RWPE1 (cell line): ENCODE results near the gene HSPA1L.

Experiments used
- CTCF ChIA-PET: fragments of 350-600 bp; sonication (Branson Sonifier 250); formaldehyde crosslinking; extraction: SDS; loops from one replicate; lab custom pipeline; 2021; lab: Yijun Ruan, JAX
- POLR2A ChIA-PET: fragments of 400-600 bp; formaldehyde crosslinking; extraction: SDS; loops from one replicate; lab custom pipeline; 2020; ENCODE audit warnings: antibody characterized with exemption; ENCODE audit not compliant: low non-redundant PET; lab: Yijun Ruan, JAX
- DNase-seq: peaks from one replicate; pipeline ENCODE4 v3.0.0; 2012; ENCODE audit warnings: low spot score
- H3K27ac ChIP-seq: fragments of 450-650 bp; 2 replicates; pipeline ENCODE4 v1.5.1; 2017
- TF ChIP-seq, protein P1 (sequence below): fragments of 450-650 bp; conservative IDR thresholded peaks from 2 replicates; pipeline ENCODE4 v1.5.1; 2017; ENCODE audit warnings: low read depth, mild to moderate bottlenecking

HSPA1L gene

DNA sequence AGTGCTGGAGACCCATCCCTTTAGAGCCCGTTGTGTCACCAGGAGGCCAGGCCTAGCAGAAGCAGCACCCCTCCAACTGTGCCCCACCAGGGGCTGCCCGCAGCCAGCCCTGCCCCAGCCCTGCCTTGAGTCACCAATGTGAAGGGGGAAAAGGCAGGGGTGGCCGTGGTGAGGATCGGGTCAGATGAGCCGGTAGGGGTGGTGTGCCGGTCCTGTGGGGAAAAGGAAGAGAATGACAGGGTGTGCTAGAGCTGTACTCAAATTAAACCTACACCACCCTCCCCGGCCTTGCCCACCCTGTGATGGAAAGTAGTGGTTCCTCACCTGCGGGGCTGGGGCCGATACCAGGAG, 49.5 kb downstream of the HSPA1L start:
- H3K27ac ChIP-seq: no peak overlapping the region
- no peak for DNase-seq
- TF ChIP-seq, protein P1, sequence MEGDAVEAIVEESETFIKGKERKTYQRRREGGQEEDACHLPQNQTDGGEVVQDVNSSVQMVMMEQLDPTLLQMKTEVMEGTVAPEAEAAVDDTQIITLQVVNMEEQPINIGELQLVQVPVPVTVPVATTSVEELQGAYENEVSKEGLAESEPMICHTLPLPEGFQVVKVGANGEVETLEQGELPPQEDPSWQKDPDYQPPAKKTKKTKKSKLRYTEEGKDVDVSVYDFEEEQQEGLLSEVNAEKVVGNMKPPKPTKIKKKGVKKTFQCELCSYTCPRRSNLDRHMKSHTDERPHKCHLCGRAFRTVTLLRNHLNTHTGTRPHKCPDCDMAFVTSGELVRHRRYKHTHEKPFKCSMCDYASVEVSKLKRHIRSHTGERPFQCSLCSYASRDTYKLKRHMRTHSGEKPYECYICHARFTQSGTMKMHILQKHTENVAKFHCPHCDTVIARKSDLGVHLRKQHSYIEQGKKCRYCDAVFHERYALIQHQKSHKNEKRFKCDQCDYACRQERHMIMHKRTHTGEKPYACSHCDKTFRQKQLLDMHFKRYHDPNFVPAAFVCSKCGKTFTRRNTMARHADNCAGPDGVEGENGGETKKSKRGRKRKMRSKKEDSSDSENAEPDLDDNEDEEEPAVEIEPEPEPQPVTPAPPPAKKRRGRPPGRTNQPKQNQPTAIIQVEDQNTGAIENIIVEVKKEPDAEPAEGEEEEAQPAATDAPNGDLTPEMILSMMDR: no peak
- POLR2A ChIA-PET: no interaction called here
- CTCF ChIA-PET: interaction anchor here (0.6 kb wide), 1 partner anchor 185 kb away, joined by 3 read pairs; no protein-coding TSS in a partner anchor

DNA sequence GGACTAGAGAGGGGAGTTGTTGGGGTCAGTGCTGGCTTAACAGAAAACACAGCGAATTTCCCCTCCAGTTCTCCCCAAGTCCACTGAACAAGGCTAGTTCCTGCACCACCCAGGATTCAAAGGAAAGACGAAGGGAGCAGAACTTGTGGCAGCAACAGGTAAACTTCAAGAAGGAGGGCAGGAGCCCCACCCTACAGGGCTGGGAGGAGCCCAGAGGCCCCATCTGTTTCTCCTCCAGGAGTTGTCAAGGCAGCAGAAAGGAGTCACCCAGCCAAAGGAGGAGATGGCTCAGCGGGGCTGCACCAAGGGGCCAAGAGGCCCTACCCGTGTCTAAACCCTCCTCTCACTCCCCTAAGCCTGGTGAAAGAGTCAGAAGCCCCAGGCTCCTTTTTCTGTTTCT, 50.9 kb downstream of the HSPA1L start:
- TF ChIP-seq, protein P1: no peak
- H3K27ac ChIP-seq: peak overlapping the region; percentile 66
- CTCF ChIA-PET: no interaction called here
- DNase-seq: no peak
- POLR2A ChIA-PET: no interaction called here

DNA sequence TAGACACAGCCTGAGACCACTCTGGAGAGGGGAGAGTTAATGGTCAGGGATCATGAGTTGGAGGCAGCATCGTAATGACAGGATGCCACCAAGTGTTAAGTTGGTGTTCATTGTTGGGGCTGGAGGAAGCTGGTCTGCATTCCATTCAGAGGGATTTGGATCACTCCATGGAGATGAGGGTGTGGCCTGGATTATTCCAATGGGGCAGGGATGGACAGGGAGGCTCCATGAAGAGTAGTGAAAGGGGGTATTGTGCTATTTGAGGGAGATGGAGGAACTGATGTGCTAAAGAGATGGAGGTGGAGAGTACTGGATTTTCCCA, 51.5 kb downstream of the HSPA1L start:
- CTCF ChIA-PET: no interaction called here
- peak overlapping the region; percentile 66 for H3K27ac ChIP-seq
- DNase-seq: peak; percentile 58
- POLR2A ChIA-PET: no interaction called here
- TF ChIP-seq, protein P1: no peak

DNA sequence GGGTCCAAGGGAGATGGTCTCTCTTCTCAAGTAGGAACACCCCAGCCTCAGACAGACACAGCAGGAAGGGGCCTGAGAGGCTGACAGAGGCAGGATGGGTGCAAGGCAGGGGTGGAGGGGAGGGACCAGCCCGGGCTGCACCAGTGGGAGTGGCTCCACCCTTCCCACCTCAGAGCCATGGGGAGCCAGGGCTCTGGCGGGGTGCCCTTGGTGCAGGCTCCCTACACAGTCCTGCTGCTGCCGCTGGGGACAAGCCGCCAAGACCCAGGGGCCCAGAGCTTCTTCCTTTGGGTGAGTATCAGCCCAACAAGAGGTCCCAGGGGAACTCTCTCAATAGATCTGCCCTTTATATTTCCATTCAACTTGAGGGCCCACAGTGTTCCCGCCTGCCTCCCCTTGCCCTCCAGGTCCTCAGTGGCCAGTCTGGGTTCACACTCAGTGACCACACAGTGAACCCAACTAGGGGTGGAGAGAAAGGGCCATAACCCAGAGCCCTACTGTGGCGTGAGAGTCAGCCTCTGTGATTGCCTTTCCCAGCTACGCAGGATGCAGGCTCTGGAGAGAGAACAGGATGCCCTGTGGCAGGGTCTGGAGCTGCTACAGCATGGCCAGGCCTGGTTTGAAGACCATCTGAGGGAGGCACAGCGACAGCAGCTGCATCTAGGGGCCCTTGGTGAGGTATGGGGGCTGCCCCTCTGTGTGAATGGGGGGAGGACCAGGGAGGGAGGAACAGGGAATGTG, 52.0 kb downstream of the HSPA1L start:
- TF ChIP-seq, protein P1: no peak
- peak overlapping the region; percentile 66 for H3K27ac ChIP-seq
- ChIA-PET CTCF (no interaction called here), POLR2A (no interaction called here)
- no peak for DNase-seq

DNA sequence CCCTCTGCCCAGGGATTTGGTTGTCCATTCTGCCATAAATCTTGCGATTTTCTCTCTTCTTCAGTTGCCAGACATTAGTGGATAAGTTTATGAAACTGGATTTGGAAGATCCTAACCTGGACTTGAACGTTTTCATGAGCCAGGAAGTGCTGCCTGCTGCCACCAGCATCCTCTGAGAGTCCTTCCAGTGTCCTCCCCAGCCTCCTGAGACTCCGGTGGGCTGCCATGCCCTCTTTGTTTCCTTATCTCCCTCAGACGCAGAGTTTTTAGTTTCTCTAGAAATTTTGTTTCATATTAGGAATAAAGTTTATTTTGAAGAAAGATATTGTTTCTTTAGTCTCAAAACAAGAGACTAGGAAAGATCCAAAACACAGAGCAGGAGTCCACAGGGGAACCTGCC, 52.7 kb downstream of the HSPA1L start, which contains the start of gene SAPCD1:
Gene SAPCD1, plus strand, starts transcription at position 301 of the 400 bp plus-strand sequence. CDS start 399 bp downstream, outside the sequence.
- CTCF ChIA-PET: no interaction called here
- POLR2A ChIA-PET: no interaction called here
- DNase-seq: no peak
- H3K27ac ChIP-seq: peak within 1 kb of the TSS; percentile 66
- TF ChIP-seq, protein P1: no peak

DNA sequence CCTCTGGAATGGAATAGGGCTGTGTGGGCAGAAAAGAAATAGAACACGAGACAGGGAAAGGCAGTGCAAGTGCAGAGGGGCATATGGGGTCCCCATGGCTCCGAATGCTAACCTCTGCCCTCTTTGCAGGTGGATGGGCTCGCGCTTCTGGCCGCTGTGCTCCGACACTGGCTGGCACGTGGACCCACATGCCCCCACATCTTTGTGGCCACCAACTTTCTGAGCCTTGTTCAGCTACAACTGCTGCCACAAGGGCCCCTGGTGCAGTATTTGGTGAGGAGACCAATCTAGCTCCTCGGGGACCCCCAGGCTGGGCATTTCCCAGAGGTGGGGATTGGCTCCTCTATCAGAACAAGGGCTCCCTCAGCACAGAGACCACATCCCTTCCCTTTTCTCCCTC, 53.7 kb downstream of the HSPA1L start:
- DNase-seq: no peak
- TF ChIP-seq, protein P1: no peak
- CTCF ChIA-PET: no interaction called here
- POLR2A ChIA-PET: no interaction called here
- H3K27ac ChIP-seq: no peak overlapping the region
